A549 (cell line): ENCODE measurements around the gene ADAD2. TPM values are rescaled to one million over a fixed set of nuclear protein-coding genes. Genes with fewer than 3 reads are reported as not detected.

ENCODE experiments used
- ATAC-seq, 2 experiments: fragments of 200-7000 bp in 1 of 2; fragments of >200 bp in 1 of 2; cut with Nextera tagmentation in 1 of 2; cut with Tn5 transposase in 1 of 2; 3 replicates each; pipeline versions ENCODE4 v1.8.0 to v1.9.1; 2018 to 2020; ENCODE audit warnings: mild to moderate bottlenecking in 1 of 2, moderate library complexity in 1 of 2
- CTCF ChIA-PET: fragments of 300-600 bp; sonication (Branson Sonifier 250); formaldehyde crosslinking; extraction: SDS; loops from one replicate; lab custom pipeline; 2021; ENCODE audit warnings: antibody characterized with exemption, inconsistent platforms; lab: Yijun Ruan, JAX
- POLR2A ChIA-PET: fragments of 350-600 bp; formaldehyde crosslinking; extraction: SDS; loops from one replicate; lab custom pipeline; 2021; ENCODE audit warnings: antibody characterized with exemption, inconsistent platforms; lab: Yijun Ruan, JAX
- DNase-seq, 2 experiments: peaks; one replicate each; pipeline versions ENCODE4 v3.0.0 to v3.0.0-alpha.2; 2011 to 2016; ENCODE audit warnings: low read depth in 1 of 2, low spot score in 1 of 2
- FAIRE-seq: peaks from 2 replicates; lab custom pipeline; 2011; peaks lifted over from hg19 to GRCh38; lab: Jason Lieb, UNC
- H3K27ac ChIP-seq, 2 experiments: fragments of >200 bp; sonication (Bioruptor Twin); formaldehyde crosslinking; 3 replicates each; pipeline ENCODE4 v1.5.1; 2016 to 2017
- H3K4me1 ChIP-seq: fragments of >200 bp; sonication (Bioruptor Twin); formaldehyde crosslinking; 3 replicates; pipeline ENCODE4 v1.6.1; 2016
- H3K4me2 ChIP-seq: fragments of >200 bp; sonication (Bioruptor Twin); formaldehyde crosslinking; 3 replicates; pipeline ENCODE4 v1.6.1; 2016
- H3K4me3 ChIP-seq: fragments of >200 bp; sonication (Bioruptor Twin); formaldehyde crosslinking; 3 replicates; pipeline ENCODE4 v1.5.1; 2016
- H3K9me3 ChIP-seq: fragments of >200 bp; sonication (Bioruptor Twin); formaldehyde crosslinking; 3 replicates; pipeline ENCODE4 v1.6.1; 2016
- BHLHE40 ChIP-seq: IDR thresholded peaks from 2 replicates; pipeline ENCODE4 v1.6.1; 2012; ENCODE audit warnings: low read depth, low read length, inconsistent platforms
- CBX2 ChIP-seq: fragments of 200-600 bp; sonication (generic); IDR thresholded peaks from 2 replicates; pipeline ENCODE4 v1.6.1; 2016; ENCODE audit warnings: low read depth, mild to moderate bottlenecking, borderline replicate concordance
- CBX8 ChIP-seq: fragments of 200-600 bp; sonication (generic); IDR thresholded peaks from 2 replicates; pipeline ENCODE4 v1.6.1; 2016
- CEBPB ChIP-seq, 2 experiments: fragments of >200 bp in 1 of 2; sonication (Bioruptor Twin) in 1 of 2; formaldehyde crosslinking in 1 of 2; IDR thresholded peaks; 2 replicates each; pipeline ENCODE4 v1.6.1; 2012 to 2016
- CHD2 ChIP-seq: fragments of 150-350 bp; IDR thresholded peaks from 2 replicates; pipeline ENCODE4 v1.6.1; 2014; ENCODE audit warnings: low read length; ENCODE audit not compliant: partially characterized antibody
- CHD4 ChIP-seq: fragments of 200-600 bp; sonication (generic); IDR thresholded peaks from 2 replicates; pipeline ENCODE4 v1.6.1; 2016; ENCODE audit warnings: antibody characterized with exemption, mild to moderate bottlenecking, borderline replicate concordance
- EHF ChIP-seq: fragments of 250-450 bp; sonication (Bioruptor Pico); IDR thresholded peaks from 2 replicates; pipeline ENCODE4 v1.5.0; 2020; ENCODE audit warnings: mild to moderate bottlenecking
- EHMT2 ChIP-seq: fragments of 200-600 bp; sonication (generic); IDR thresholded peaks from 2 replicates; pipeline ENCODE4 v1.6.1; 2016; ENCODE audit warnings: antibody characterized with exemption, low read depth, mild to moderate bottlenecking, moderate library complexity
- ELK1 ChIP-seq: fragments of 150-350 bp; IDR thresholded peaks from 2 replicates; pipeline ENCODE4 v1.6.1; 2014; ENCODE audit warnings: low read depth, mild to moderate bottlenecking, low read length
- EP300 ChIP-seq, 2 experiments: fragments of >200 bp; sonication (Bioruptor Twin); formaldehyde crosslinking; IDR thresholded peaks; 2 replicates in 1 of 2; 3 replicates in 1 of 2; pipeline ENCODE4 v1.6.1; 2016 to 2017
- ESRRA ChIP-seq: fragments of 150-350 bp; IDR thresholded peaks from 2 replicates; pipeline ENCODE4 v1.6.1; 2014; ENCODE audit warnings: mild to moderate bottlenecking, low read length, borderline replicate concordance
- GATA3 ChIP-seq: IDR thresholded peaks from 2 replicates; pipeline ENCODE4 v1.6.1; 2012; ENCODE audit warnings: borderline replicate concordance
- HEYL ChIP-seq: fragments of 250-450 bp; sonication (Bioruptor Pico); IDR thresholded peaks from 2 replicates; pipeline ENCODE4 v1.8.0; 2021; ENCODE audit warnings: mild to moderate bottlenecking, moderate library complexity
- JUNB ChIP-seq: fragments of >200 bp; sonication (Bioruptor Twin); formaldehyde crosslinking; IDR thresholded peaks from 2 replicates; pipeline ENCODE4 v1.6.1; 2016
- KDM1A ChIP-seq: fragments of 200-600 bp; sonication (generic); IDR thresholded peaks from 2 replicates; pipeline ENCODE4 v1.6.1; 2016; ENCODE audit warnings: low read depth, mild to moderate bottlenecking
- KDM5A ChIP-seq: fragments of 200-600 bp; sonication (generic); IDR thresholded peaks from 2 replicates; pipeline ENCODE4 v1.6.1; 2016; ENCODE audit warnings: antibody characterized with exemption, mild to moderate bottlenecking
- NFE2L2 ChIP-seq: fragments of 150-350 bp; conservative IDR thresholded peaks from 2 replicates; pipeline ENCODE4 v1.6.1; 2014; ENCODE audit warnings: low read length
- NR3C1 ChIP-seq: fragments of >200 bp; sonication (Bioruptor Twin); formaldehyde crosslinking; IDR thresholded peaks from 3 replicates; pipeline ENCODE4 v1.6.1; 2017
- PHF8 ChIP-seq: fragments of 200-600 bp; sonication (generic); IDR thresholded peaks from 2 replicates; pipeline ENCODE4 v1.6.1; 2016; ENCODE audit warnings: low read depth, mild to moderate bottlenecking, antibody characterized with exemption, moderate library complexity, borderline replicate concordance
- RCOR1 ChIP-seq: fragments of 150-350 bp; IDR thresholded peaks from 2 replicates; pipeline ENCODE4 v1.6.1; 2014; ENCODE audit warnings: antibody characterized with exemption, low read length, low read depth
- RFX5 ChIP-seq: fragments of 450-650 bp; IDR thresholded peaks from 2 replicates; pipeline ENCODE4 v1.7.1; 2014; ENCODE audit warnings: antibody characterized with exemption, mild to moderate bottlenecking, moderate library complexity
- RNF2 ChIP-seq: fragments of 200-600 bp; sonication (generic); IDR thresholded peaks from 2 replicates; pipeline ENCODE4 v1.6.1; 2016; ENCODE audit warnings: low read depth, mild to moderate bottlenecking, antibody characterized with exemption, moderate library complexity, borderline replicate concordance
- ZNF302 ChIP-seq: fragments of 250-450 bp; sonication (Bioruptor Pico); IDR thresholded peaks from 2 replicates; pipeline ENCODE4 v1.9.0; 2021; ENCODE audit warnings: inconsistent platforms, mild to moderate bottlenecking, moderate library complexity
- WGBS: methylation state at CpG from one replicate; pipeline ENCODE4 v1.1.6; 2017; ENCODE audit errors: missing lambda C conversion rate; 5-methylcytosine and 5-hydroxymethylcytosine counted together
- polyA plus RNA-seq, 4 experiments: library from polyadenylated mRNA; depleted of rRNA in 3 of 4; stranded (reverse); fragments of >200 nt; fragmentation: RNase III in 1 of 4; extraction: RNeasy Plus Mini Kit Qiagen cat#74134 plus additional on column Dnase treatment in 1 of 4; gene quantifications; 2 replicates in 3 of 4; 3 replicates in 1 of 4; pipeline ENCODE4 v1.2.3, GENCODE V29; 2011 to 2017
- TF ChIP-seq, protein P1 (sequence below): IDR thresholded peaks from 2 replicates; pipeline ENCODE4 v1.6.1; 2012

Gene ADAD2
- polyA plus RNA-seq, 2 of the 4 experiments (the other 2 are of a cell fraction) = not detected

GRCh38 chr16:84229471-84229870 is 38.5 kb downstream of the ADAD2 start:
- ChIA-PET CTCF (interaction anchor here (0.6 to 1.5 kb wide), 6 partner anchors 11 to 255 kb away, joined by 3 to 4 read pairs (median 3); no protein-coding TSS in a partner anchor), POLR2A (no interaction called here)
- H3K4me3 ChIP-seq = no peak overlapping the region
- no peak overlapping the region; the same call in 2 of the 3 replicates for H3K4me2 ChIP-seq
- 97% methylated on average over 8 of the region's 11 CpGs for WGBS
- H3K4me1 ChIP-seq = peaks cover 20% of the 10 kb centered on the region
- no peak for DNase-seq
- no peaks in the 10 kb centered on the region for H3K9me3 ChIP-seq
- no peak for FAIRE-seq
- no peak for ATAC-seq
- TF ChIP-seq ZNF302 (CRISPR knock-in tag) (no peak), PHF8 (no peak), EHF (CRISPR knock-in tag) (no peak), ESRRA (no peak), HEYL (CRISPR knock-in tag) (no peak)
- H3K27ac ChIP-seq = peak overlapping the region; percentile 83 to 92; a peak in 5 of 6 replicates

DNA sequence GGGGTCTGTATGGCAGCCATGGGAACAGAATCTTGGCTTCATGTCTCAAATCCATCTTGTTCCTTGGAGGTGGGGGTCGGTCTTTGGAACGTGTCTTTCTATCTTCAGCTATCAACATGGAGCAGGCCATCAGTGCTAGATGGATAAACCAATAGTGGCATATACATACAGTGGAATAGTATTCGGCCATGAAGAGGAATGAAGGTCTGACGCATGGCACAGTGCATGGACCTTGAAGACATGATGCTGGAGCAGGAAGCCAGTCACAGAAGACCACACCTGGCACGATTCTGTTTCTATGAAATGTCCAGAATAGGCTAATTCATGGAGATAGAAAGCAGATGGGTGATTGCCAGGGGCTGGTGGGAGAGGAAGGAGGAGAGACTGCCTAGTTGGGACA is 41.1 kb downstream of the ADAD2 start:
- TF ChIP-seq EHMT2 (no peak), RCOR1 (no peak), HEYL (CRISPR knock-in tag) (no peak), CBX2 (no peak), RNF2 (no peak), KDM1A (no peak), EP300 (IDR thresholded peaks at IDR 0.05) (no peak), BHLHE40 (no peak), NR3C1 (no peak), GATA3 (no peak), ESRRA (no peak), CEBPB (IDR thresholded peaks at IDR 0.05) (no peak), KDM5A (no peak), JUNB (no peak)
- TF ChIP-seq, protein P1, sequence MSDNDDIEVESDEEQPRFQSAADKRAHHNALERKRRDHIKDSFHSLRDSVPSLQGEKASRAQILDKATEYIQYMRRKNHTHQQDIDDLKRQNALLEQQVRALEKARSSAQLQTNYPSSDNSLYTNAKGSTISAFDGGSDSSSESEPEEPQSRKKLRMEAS = no peak
- Histone ChIP-seq H3K27ac (peak overlapping the region in 1 of 2 experiments; percentile 2; a peak in 1 of 6 replicates), H3K4me1 (peaks cover 20% of the 10 kb centered on the region), H3K9me3 (no peaks in the 10 kb centered on the region), H3K4me3 (no peak overlapping the region), H3K4me2 (no peak overlapping the region)
- DNase-seq (no peak), ATAC-seq (no peak), FAIRE-seq (no peak)
- 78% methylated on average over 5 of the region's 5 CpGs for WGBS
- ChIA-PET CTCF (interaction anchor here (0.6 to 3.8 kb wide), 7 partner anchors 11 to 374 kb away, joined by 3 to 14 read pairs (median 3); partner anchors contain the start of gene TAF1C), POLR2A (no interaction called here)

- DNase-seq (no peak), ATAC-seq (no peak), FAIRE-seq (no peak)
- POLR2A ChIA-PET = interaction anchor here (0.7 kb wide), 1 partner anchor 29 kb away, joined by 3 read pairs; no protein-coding TSS in a partner anchor
- no peak overlapping the region for H3K4me3 ChIP-seq
- no peaks in the 10 kb centered on the region for H3K9me3 ChIP-seq
- TF ChIP-seq JUNB (no peak), CHD4 (no peak), ZNF302 (CRISPR knock-in tag) (no peak), NFE2L2 (no peak), KDM1A (no peak), CBX8 (no peak), RFX5 (no peak), CHD2 (no peak), ELK1 (no peak), PHF8 (no peak), HEYL (CRISPR knock-in tag) (no peak), BHLHE40 (no peak)
- H3K4me1 ChIP-seq = peaks cover 14% of the 10 kb centered on the region
- H3K4me2 ChIP-seq = no peak overlapping the region
- CTCF ChIA-PET = interaction anchor here (0.6 to 3.8 kb wide), 7 partner anchors 14 to 319 kb away, joined by 3 to 14 read pairs (median 3); partner anchors contain the start of gene TAF1C
- 92% methylated on average over 5 of the region's 5 CpGs for WGBS
- H3K27ac ChIP-seq = no peak overlapping the region
These were observed 42.0 kb downstream of the ADAD2 start for GRCh38 chr16:84232969-84233368.
